ENCODE data around the gene MORC3. TPM values are rescaled to one million over a fixed set of nuclear protein-coding genes. Genes with fewer than 3 reads are reported as not detected.
"Not testable (repeated sequence)": the region's sequence is repeated elsewhere in the genome, so short reads cannot be mapped to it uniquely, and the experiment has no call there.

MORC3 gene
- 11.1 TPM for polyA plus RNA-seq (2013, experiment 1 of 2)
- 11.3 TPM for polyA plus RNA-seq (2013, experiment 2 of 2)

GRCh38 chr21:36319767-36320420 is at the start of gene MORC3:
MORC3 (plus strand) TSS chr21:36320197; CDS start chr21:36320265, 68 bp downstream.
- Histone ChIP-seq H3K18ac (ENCODE audit: low read depth in 1 of 2, low read length in 2 of 2) (peak within 1 kb of the TSS; percentile 86 to 97), H3K9ac (ENCODE audit: low read length) (peak within 1 kb of the TSS; percentile 91), H3K79me1 (replicated peaks; ENCODE audit: low read length, poor library complexity, severe bottlenecking) (no peaks in the 10 kb centered on the region), H3K27ac (ENCODE audit: low read length, poor library complexity, severe bottlenecking) (peak within 1 kb of the TSS; percentile 91), H3K36me3 (ENCODE audit: control insufficient read depth in 1 of 2, insufficient read depth in 2 of 2, low read depth in 1 of 2, low read length in 2 of 2) (peaks cover 0 to 3% of the 10 kb centered on the region in 2 experiments), H3K4me3 (ENCODE audit: insufficient read depth in 1 of 2, low read depth in 1 of 2, low read length in 2 of 2) (peak within 1 kb of the TSS; percentile 80 to 95), H2AK5ac (ENCODE audit: low read length, severe bottlenecking) (no peak within 1 kb of the TSS), H3K4me2 (ENCODE audit: low read length, poor library complexity, severe bottlenecking) (peak within 1 kb of the TSS; percentile 87), H2BK12ac (ENCODE audit: low read length in 2 of 2) (no peak within 1 kb of the TSS), H3K4me1 (ENCODE audit: control insufficient read depth, insufficient read depth, low read depth, low read length) (peaks cover 3% of the 10 kb centered on the region), H3K4ac (ENCODE audit: low read depth in 1 of 2, low read length in 2 of 2) (peak within 1 kb of the TSS; percentile 12 to 89), H3K9me3 (ENCODE audit: control insufficient read depth, low read length) (no peaks in the 10 kb centered on the region), H4K8ac (ENCODE audit: low read length) (peak within 1 kb of the TSS; percentile 87), H3K14ac (ENCODE audit: low read length in 2 of 2) (peak within 1 kb of the TSS in 1 of 2 experiments; percentile 81), H3K27me3 (ENCODE audit: control insufficient read depth in 1 of 2, insufficient read depth in 1 of 2, low read length in 2 of 2) (no peaks in the 10 kb centered on the region), H4K91ac (ENCODE audit: low read length) (peak within 1 kb of the TSS; percentile 87), H2BK120ac (ENCODE audit: low read depth, low read length) (peak within 1 kb of the TSS; percentile 98), H2BK15ac (ENCODE audit: low read depth, poor library complexity, severe bottlenecking) (peak within 1 kb of the TSS; percentile 86), H2BK5ac (ENCODE audit: low read depth, low read length, poor library complexity, severe bottlenecking) (peak within 1 kb of the TSS; percentile 54), H2AFZ (ENCODE audit: low read depth, low read length) (peak within 1 kb of the TSS; percentile 3), H3K23ac (ENCODE audit: low read length in 2 of 2) (no peak within 1 kb of the TSS)
- 2% methylated on average over 47 of the region's 59 CpGs for WGBS
- DNase-seq: peak; percentile 99

- not testable (repeated sequence) for H2BK15ac ChIP-seq (ENCODE audit: low read depth, poor library complexity, severe bottlenecking); H2BK12ac ChIP-seq (ENCODE audit: low read length in 2 of 2); H3K9ac ChIP-seq (ENCODE audit: low read length); H3K27ac ChIP-seq (ENCODE audit: low read length, poor library complexity, severe bottlenecking); H3K27me3 ChIP-seq (ENCODE audit: control insufficient read depth in 1 of 2, insufficient read depth in 1 of 2, low read length in 2 of 2); H2BK5ac ChIP-seq (ENCODE audit: low read depth, low read length, poor library complexity, severe bottlenecking); H2AK5ac ChIP-seq (ENCODE audit: low read length, severe bottlenecking); H3K4me2 ChIP-seq (ENCODE audit: low read length, poor library complexity, severe bottlenecking); H3K14ac ChIP-seq (ENCODE audit: low read length in 2 of 2); H3K4ac ChIP-seq (ENCODE audit: low read depth in 1 of 2, low read length in 2 of 2); H3K4me1 ChIP-seq (ENCODE audit: control insufficient read depth, insufficient read depth, low read depth, low read length); H3K23ac ChIP-seq (ENCODE audit: low read length in 2 of 2); H2BK120ac ChIP-seq (ENCODE audit: low read depth, low read length); H3K4me3 ChIP-seq (ENCODE audit: insufficient read depth in 1 of 2, low read depth in 1 of 2, low read length in 2 of 2); H3K9me3 ChIP-seq (ENCODE audit: control insufficient read depth, low read length); H4K8ac ChIP-seq (ENCODE audit: low read length); H3K79me1 ChIP-seq (replicated peaks; ENCODE audit: low read length, poor library complexity, severe bottlenecking); H4K91ac ChIP-seq (ENCODE audit: low read length); H2AFZ ChIP-seq (ENCODE audit: low read depth, low read length); H3K18ac ChIP-seq (ENCODE audit: low read depth in 1 of 2, low read length in 2 of 2); DNase-seq
- peaks cover 8 to 46% of the 10 kb centered on the region in 2 experiments for H3K36me3 ChIP-seq (ENCODE audit: control insufficient read depth in 1 of 2, insufficient read depth in 2 of 2, low read depth in 1 of 2, low read length in 2 of 2)
- WGBS: 97% methylated on average over 11 of the region's 12 CpGs
These were observed 49.0 kb upstream of the MORC3 start for GRCh38 chr21:36270786-36271695.

GRCh38 chr21:36274128-36274527 is 45.9 kb upstream of the MORC3 start:
- Histone ChIP-seq H4K91ac (ENCODE audit: low read length) (no peak overlapping the region), H3K4me1 (ENCODE audit: control insufficient read depth, insufficient read depth, low read depth, low read length) (peaks cover 3% of the 10 kb centered on the region), H3K14ac (ENCODE audit: low read length in 2 of 2) (no peak overlapping the region)

More at GRCh38 chr21:36274128-36274527, 45.9 kb upstream of the MORC3 start:
- no peak overlapping the region for H3K18ac ChIP-seq (ENCODE audit: low read depth in 1 of 2, low read length in 2 of 2)
- H3K27ac ChIP-seq (ENCODE audit: low read length, poor library complexity, severe bottlenecking): no peak overlapping the region
- H2BK5ac ChIP-seq (ENCODE audit: low read depth, low read length, poor library complexity, severe bottlenecking): no peak overlapping the region
- H3K4ac ChIP-seq (ENCODE audit: low read depth in 1 of 2, low read length in 2 of 2): no peak overlapping the region
- H2BK120ac ChIP-seq (ENCODE audit: low read depth, low read length): no peak overlapping the region
- H3K9ac ChIP-seq (ENCODE audit: low read length): no peak overlapping the region
- no peak overlapping the region for H2AK5ac ChIP-seq (ENCODE audit: low read length, severe bottlenecking)
- H3K4me2 ChIP-seq (ENCODE audit: low read length, poor library complexity, severe bottlenecking): no peak overlapping the region
- peaks cover 21 to 51% of the 10 kb centered on the region in 2 experiments for H3K36me3 ChIP-seq (ENCODE audit: control insufficient read depth in 1 of 2, insufficient read depth in 2 of 2, low read depth in 1 of 2, low read length in 2 of 2)
- no peak overlapping the region for H4K8ac ChIP-seq (ENCODE audit: low read length)
- H2AFZ ChIP-seq (ENCODE audit: low read depth, low read length): no peak overlapping the region
- WGBS: 97% methylated on average over 4 of the region's 4 CpGs
- no peak overlapping the region for H3K4me3 ChIP-seq (ENCODE audit: insufficient read depth in 1 of 2, low read depth in 1 of 2, low read length in 2 of 2)
- H3K9me3 ChIP-seq (ENCODE audit: control insufficient read depth, low read length): no peaks in the 10 kb centered on the region
- H3K23ac ChIP-seq (ENCODE audit: low read length in 2 of 2): no peak overlapping the region
- H3K27me3 ChIP-seq (ENCODE audit: control insufficient read depth in 1 of 2, insufficient read depth in 1 of 2, low read length in 2 of 2): no peaks in the 10 kb centered on the region
- no peak overlapping the region for H2BK15ac ChIP-seq (ENCODE audit: low read depth, poor library complexity, severe bottlenecking)
- DNase-seq: no peak
- H2BK12ac ChIP-seq (ENCODE audit: low read length in 2 of 2): no peak overlapping the region
- H3K79me1 ChIP-seq (replicated peaks; ENCODE audit: low read length, poor library complexity, severe bottlenecking): no peaks in the 10 kb centered on the region

Measured in mesenchymal stem cell (in vitro differentiated cells and primary cell).